H1 (cell line): ENCODE results near the gene ZNF282. TPM values are rescaled to one million over a fixed set of nuclear protein-coding genes. Genes with fewer than 3 reads are reported as not detected.

ENCODE experiments used
- CTCF ChIA-PET: fragments of 300-600 bp; sonication (Branson Sonifier 250); formaldehyde crosslinking; loops from one replicate; lab custom pipeline; 2021; ENCODE audit not compliant: partially characterized antibody; lab: Charles Lee
- POLR2A ChIA-PET: fragments of 300-600 bp; sonication (Branson Sonifier 250); formaldehyde crosslinking; loops from one replicate; lab custom pipeline; 2021; ENCODE audit warnings: inconsistent platforms; ENCODE audit not compliant: partially characterized antibody; lab: Charles Lee
- DNase-seq, 2 experiments: peaks; one replicate each; pipeline versions ENCODE4 v3.0.0 to v3.0.0-alpha.2; 2010 to 2022; ENCODE audit warnings: low spot score in 2 of 2, low read depth in 1 of 2, mixed read lengths in 1 of 2
- FAIRE-seq: peaks from 2 replicates; lab custom pipeline; 2011; peaks lifted over from hg19 to GRCh38; lab: Jason Lieb, UNC
- H2AFZ ChIP-seq: 2 replicates; pipeline ENCODE4 v1.8.1; 2012; ENCODE audit warnings: low read length, inconsistent platforms
- H2AK5ac ChIP-seq: 2 replicates; pipeline ENCODE4 v1.6.1; 2013; ENCODE audit warnings: low read depth, low read length
- H2BK120ac ChIP-seq: replicated peaks from 2 replicates; pipeline ENCODE3; 2013; ENCODE audit warnings: low read depth, low read length, inconsistent platforms
- H2BK12ac ChIP-seq: 2 replicates; pipeline ENCODE4 v1.6.1; 2013; ENCODE audit warnings: low read depth, low read length
- H2BK15ac ChIP-seq: 2 replicates; pipeline ENCODE4 v1.6.1; 2013; ENCODE audit warnings: low read length
- H2BK20ac ChIP-seq: 2 replicates; pipeline ENCODE4 v1.6.1; 2013; ENCODE audit warnings: low read length
- H2BK5ac ChIP-seq: 2 replicates; pipeline ENCODE4 v1.6.1; 2013; ENCODE audit warnings: low read depth, low read length
- H3K14ac ChIP-seq: 2 replicates; pipeline ENCODE4 v1.6.1; 2013; ENCODE audit warnings: inconsistent platforms; ENCODE audit not compliant: insufficient read length
- H3K18ac ChIP-seq: 2 replicates; pipeline ENCODE4 v1.6.1; 2013; ENCODE audit warnings: low read length; ENCODE audit errors: extremely low read depth
- H3K23ac ChIP-seq: 2 replicates; pipeline ENCODE4 v1.6.1; 2013; ENCODE audit warnings: inconsistent platforms; ENCODE audit not compliant: insufficient read length
- H3K23me2 ChIP-seq: 2 replicates; pipeline ENCODE4 v1.6.1; 2013; ENCODE audit warnings: low read depth, low read length
- H3K27ac ChIP-seq: 2 replicates; pipeline ENCODE4 v1.6.1; 2011; ENCODE audit warnings: low read depth, low read length, inconsistent platforms
- H3K27me3 ChIP-seq, 4 experiments: replicated peaks in 1 of 4; 1 replicate in 1 of 4; 2 replicates in 3 of 4; pipeline versions ENCODE4 v1.6.1 to v1.8.1; 2011 to 2013; ENCODE audit warnings: low read length in 3 of 4, mild to moderate bottlenecking in 3 of 4, inconsistent platforms in 2 of 4, mixed read lengths in 2 of 4, moderate library complexity in 1 of 4; ENCODE audit not compliant: control insufficient read depth in 3 of 4, insufficient read depth in 3 of 4; ENCODE audit errors: extremely low read depth in 1 of 4
- H3K36me3 ChIP-seq, 4 experiments: 2 replicates each; pipeline versions ENCODE4 v1.6.1 to v1.8.1; 2011 to 2013; ENCODE audit warnings: mild to moderate bottlenecking in 4 of 4, low read length in 3 of 4, moderate library complexity in 2 of 4, control low read depth in 1 of 4, inconsistent platforms in 1 of 4; ENCODE audit not compliant: insufficient read depth in 4 of 4, control insufficient read depth in 2 of 4
- H3K4ac ChIP-seq: replicated peaks from 2 replicates; pipeline ENCODE3; 2013; ENCODE audit warnings: low read length, low read depth, mixed read lengths, inconsistent platforms; ENCODE audit not compliant: insufficient read length
- H3K4me1 ChIP-seq, 4 experiments: replicated peaks in 1 of 4; 1 replicate in 1 of 4; 2 replicates in 3 of 4; pipeline versions ENCODE4 v1.6.1 to v1.8.1; 2011 to 2013; ENCODE audit warnings: low read length in 3 of 4, inconsistent platforms in 2 of 4, mixed read lengths in 1 of 4; ENCODE audit not compliant: insufficient read depth in 4 of 4, control insufficient read depth in 3 of 4
- H3K4me2 ChIP-seq, 2 experiments: 2 replicates each; pipeline versions ENCODE4 v1.6.1 to v1.8.1; 2011 to 2013; ENCODE audit warnings: low read depth in 2 of 2, low read length in 2 of 2, control low read depth in 1 of 2, inconsistent platforms in 1 of 2, mild to moderate bottlenecking in 1 of 2; ENCODE audit not compliant: insufficient read depth in 1 of 2
- H3K4me3 ChIP-seq, 4 experiments: fragments of 200-600, 300-600 bp in 1 of 4; sonication (generic), shearing (Covaris generic), sonication (Bioruptor Twin) in 1 of 4; 2 replicates each; pipeline versions ENCODE4 v1.5.1 to v1.8.1; 2011 to 2016; ENCODE audit warnings: low read length in 4 of 4, low read depth in 3 of 4, control low read depth in 2 of 4, inconsistent platforms in 2 of 4, mild to moderate bottlenecking in 2 of 4, mixed read lengths in 1 of 4, moderate library complexity in 1 of 4; ENCODE audit not compliant: insufficient read depth in 2 of 4; ENCODE audit errors: extremely low read depth in 1 of 4
- H3K56ac ChIP-seq: replicated peaks from 2 replicates; pipeline ENCODE3; 2013; ENCODE audit warnings: low read depth, mild to moderate bottlenecking, mixed read lengths, low read length, inconsistent platforms; ENCODE audit not compliant: insufficient read length
- H3K79me1 ChIP-seq: 2 replicates; pipeline ENCODE4 v1.6.1; 2013; ENCODE audit warnings: low read depth, low read length, control low read depth
- H3K79me2 ChIP-seq, 2 experiments: 2 replicates each; pipeline versions ENCODE4 v1.6.1 to v1.8.1; 2012 to 2013; ENCODE audit warnings: low read length in 2 of 2, mild to moderate bottlenecking in 2 of 2, inconsistent platforms in 1 of 2; ENCODE audit not compliant: insufficient read depth in 2 of 2, control insufficient read depth in 1 of 2
- H3K9ac ChIP-seq, 4 experiments: replicated peaks in 1 of 4; 1 replicate in 1 of 4; 2 replicates in 3 of 4; pipeline versions ENCODE4 v1.6.1 to v1.8.1; 2011 to 2013; ENCODE audit warnings: low read depth in 3 of 4, low read length in 3 of 4, control low read depth in 2 of 4, mild to moderate bottlenecking in 2 of 4, moderate library complexity in 2 of 4, inconsistent platforms in 1 of 4; ENCODE audit errors: extremely low read depth in 1 of 4
- H3K9me3 ChIP-seq, 2 experiments: 2 replicates each; pipeline versions ENCODE4 v1.6.1 to v1.8.1; 2012 to 2013; ENCODE audit warnings: mild to moderate bottlenecking in 2 of 2, moderate library complexity in 2 of 2, control low read depth in 1 of 2, inconsistent platforms in 1 of 2, low read depth in 1 of 2, low read length in 1 of 2, mixed read lengths in 1 of 2; ENCODE audit not compliant: insufficient read depth in 2 of 2
- H4K20me1 ChIP-seq, 2 experiments: replicated peaks in 1 of 2; 2 replicates each; pipeline versions ENCODE3 to v1.8.1; 2011 to 2013; ENCODE audit warnings: inconsistent platforms in 2 of 2, low read length in 2 of 2, mild to moderate bottlenecking in 1 of 2; ENCODE audit not compliant: insufficient read depth in 2 of 2, control insufficient read depth in 1 of 2
- H4K5ac ChIP-seq: 2 replicates; pipeline ENCODE4 v1.6.1; 2013; ENCODE audit warnings: low read length, low read depth, mixed read lengths, inconsistent platforms; ENCODE audit not compliant: insufficient read length
- H4K8ac ChIP-seq: 2 replicates; pipeline ENCODE4 v1.8.0; 2013; ENCODE audit warnings: mild to moderate bottlenecking, moderate library complexity, low read length, inconsistent platforms; ENCODE audit not compliant: insufficient read depth; ENCODE audit errors: extremely low read depth
- H4K91ac ChIP-seq: replicated peaks from 2 replicates; pipeline ENCODE3; 2013; ENCODE audit warnings: low read length, mixed read lengths, inconsistent platforms; ENCODE audit not compliant: insufficient read length
- CBX8 ChIP-seq: fragments of 300-800, 300-1000 bp; sonication (generic); IDR thresholded peaks from 2 replicates; pipeline ENCODE4 v1.7.1; 2016; ENCODE audit warnings: low read depth, low read length, borderline replicate concordance
- E2F6 ChIP-seq: IDR thresholded peaks from 2 replicates; pipeline ENCODE4 v1.6.1; 2012; ENCODE audit warnings: inconsistent platforms
- FOSL1 ChIP-seq: IDR thresholded peaks from 2 replicates; pipeline ENCODE4 v1.6.1; 2011; ENCODE audit warnings: mild to moderate bottlenecking, low read depth, low read length, moderate library complexity; ENCODE audit not compliant: insufficient read depth
- WGBS, 2 experiments: shearing (Covaris generic) in 1 of 2; methylation state at CpG; one replicate each; pipeline versions ENCODE4 v1.1.6 to v1.1.7; 2013 to 2015; ENCODE audit warnings: low lambda C conversion rate in 2 of 2, mixed read lengths in 2 of 2, inconsistent platforms in 1 of 2, low coverage in 1 of 2, missing lambda C conversion rate in 1 of 2; ENCODE audit not compliant: insufficient replicate concordance in 2 of 2, insufficient coverage in 1 of 2, insufficient read length in 1 of 2; ENCODE audit errors: extremely low coverage in 1 of 2, missing lambda C conversion rate in 1 of 2; 5-methylcytosine and 5-hydroxymethylcytosine counted together
- polyA plus RNA-seq, 7 experiments: library from polyadenylated mRNA; depleted of rRNA in 3 of 7; stranded (reverse) in 5 of 7; unstranded in 2 of 7; fragments of >200 nt in 5 of 7; fragments of 200-250 nt in 2 of 7; gene quantifications; 1 replicate in 5 of 7; 2 replicates in 1 of 7; 4 replicates in 1 of 7; pipeline versions ENCODE4 v1.2.1 to v1.2.3, GENCODE V29; 2011 to 2013; ENCODE audit warnings: missing spikeins in 2 of 7, mixed read lengths in 2 of 7
- total RNA-seq: library from RNA; stranded (reverse); fragmentation: NEBNext Ultra II Directional; extraction: Animal tissue kit (Norgen Biotek cat#: 25700); gene quantifications from 2 replicates; pipeline ENCODE4 v1.2.1, GENCODE V29; 2021

The ZNF282 gene
- total and polyA plus RNA-seq, 2 of the 8 experiments (the other 6 are each of a cell fraction or from before 2014, with no cell fraction given) = 16.9 to 36.3 TPM

GRCh38 chr7:149245244-149245643 lies 49.9 kb downstream of the ZNF282 start:
- H3K23ac ChIP-seq = no peak overlapping the region
- no peak overlapping the region; the same call in 1 of the 2 replicates for H4K8ac ChIP-seq
- ChIA-PET POLR2A (interaction anchor here (1.3 to 1.7 kb wide), 2 partner anchors 48 to 161 kb away, joined by 3 read pairs; no protein-coding TSS in a partner anchor), CTCF (no interaction called here)
- WGBS, 2 experiments = 97% methylated on average over 5 of the region's 5 CpGs; no CpG with 5 or more reads in 1 of the 2 experiments
- no peaks in the 10 kb centered on the region for H3K23me2 ChIP-seq
- H2AK5ac ChIP-seq = no peak overlapping the region
- peaks cover 0 to 70% of the 10 kb centered on the region in 2 experiments; a peak in 3 of 4 replicates for H3K79me2 ChIP-seq
- H4K5ac ChIP-seq = no peak overlapping the region
- no peak overlapping the region for H3K14ac ChIP-seq
- H3K27ac ChIP-seq = no peak overlapping the region
- H4K91ac ChIP-seq = no peak overlapping the region
- no peak overlapping the region for H2BK20ac ChIP-seq
- H2BK15ac ChIP-seq = no peak overlapping the region
- H3K4me3 ChIP-seq = no peak overlapping the region
- H3K9ac ChIP-seq = no peak overlapping the region
- peaks cover 6% of the 10 kb centered on the region; the same call in 1 of the 2 replicates for H3K79me1 ChIP-seq
- H3K4me2 ChIP-seq = no peak overlapping the region
- H3K9me3 ChIP-seq = no peaks in the 10 kb centered on the region
- FAIRE-seq (no peak), DNase-seq (no peak)
- no peak overlapping the region for H3K18ac ChIP-seq
- H3K4me1 ChIP-seq = peaks cover 0 to 2% (median 0%) of the 10 kb centered on the region in 4 experiments; a peak in 2 of 7 replicates
- no peak overlapping the region for H3K56ac ChIP-seq
- no peak overlapping the region for H3K4ac ChIP-seq
- H2AFZ ChIP-seq = no peak overlapping the region
- H3K27me3 ChIP-seq = no peaks in the 10 kb centered on the region
- no peak overlapping the region for H2BK120ac ChIP-seq
- TF ChIP-seq CBX8 (no peak), FOSL1 (no peak), E2F6 (no peak)
- H4K20me1 ChIP-seq = peaks cover 4 to 9% of the 10 kb centered on the region in 2 experiments
- H2BK5ac ChIP-seq = no peak overlapping the region
- peaks cover 0 to 4% (median under 1%) of the 10 kb centered on the region in 4 experiments; a peak in 3 of 8 replicates for H3K36me3 ChIP-seq
- H2BK12ac ChIP-seq = no peak overlapping the region
